ENCODE data around the gene RNU1-1. TPM values are rescaled to one million over a fixed set of nuclear protein-coding genes. Genes with fewer than 3 reads are reported as not detected.
"Not testable (repeated sequence)": the region's sequence is repeated elsewhere in the genome, so short reads cannot be mapped to it uniquely, and the experiment has no call there.

The RNU1-1 gene
- total and polyA plus RNA-seq, 2 of the 8 experiments (the other 6 are each of a cell fraction or from before 2014, with no cell fraction given) = 145 to 1,303 TPM

DNA sequence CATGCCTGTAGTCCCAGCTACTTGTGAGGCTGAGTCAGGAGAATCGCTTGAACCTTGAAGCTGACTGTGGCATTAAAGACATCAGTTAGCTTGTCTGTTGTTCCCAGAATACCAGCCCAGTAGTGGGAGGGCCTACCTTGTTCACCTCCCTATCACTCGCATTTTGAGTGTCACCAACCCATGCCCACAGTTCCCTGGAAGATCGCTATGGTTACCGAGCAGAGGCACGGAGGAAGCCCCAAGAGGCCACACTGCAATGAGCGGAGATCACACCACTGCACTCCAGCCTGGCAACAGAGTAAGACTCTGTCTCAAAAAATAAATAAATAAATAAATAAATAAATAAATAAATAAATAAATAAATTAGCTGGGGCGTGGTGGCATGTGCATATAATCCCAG lies 21.1 kb downstream of the RNU1-1 start:
- not testable (repeated sequence) for H3K36me3 ChIP-seq (ENCODE audit: control insufficient read depth in 2 of 4, insufficient read depth in 4 of 4, low read length in 3 of 4); H3K23ac ChIP-seq (ENCODE audit: insufficient read length); H4K20me1 ChIP-seq (replicated peaks in 1 of 2; ENCODE audit: control insufficient read depth in 1 of 2, insufficient read depth in 2 of 2, low read length in 2 of 2); H3K79me1 ChIP-seq (ENCODE audit: low read depth, low read length); H3K9ac ChIP-seq (replicated peaks in 1 of 4; ENCODE audit: extremely low read depth in 1 of 4, low read depth in 3 of 4, low read length in 3 of 4); H3K4me3 ChIP-seq (ENCODE audit: extremely low read depth in 1 of 4, insufficient read depth in 2 of 4, low read depth in 3 of 4, low read length in 4 of 4); H3K23me2 ChIP-seq (ENCODE audit: low read depth, low read length); H3K14ac ChIP-seq (ENCODE audit: insufficient read length); H3K79me2 ChIP-seq (ENCODE audit: control insufficient read depth in 1 of 2, insufficient read depth in 2 of 2, low read length in 2 of 2); H2BK120ac ChIP-seq (replicated peaks; ENCODE audit: low read depth, low read length); H2AK5ac ChIP-seq (ENCODE audit: low read depth, low read length); DNase-seq (ENCODE audit: low read depth in 1 of 2, low spot score in 2 of 2); H3K4me2 ChIP-seq (ENCODE audit: insufficient read depth in 1 of 2, low read depth in 2 of 2, low read length in 2 of 2); H3K4ac ChIP-seq (replicated peaks; ENCODE audit: insufficient read length, low read depth, low read length); H3K27me3 ChIP-seq (replicated peaks in 1 of 4; ENCODE audit: control insufficient read depth in 3 of 4, extremely low read depth in 1 of 4, insufficient read depth in 3 of 4, low read length in 3 of 4); H2BK20ac ChIP-seq (ENCODE audit: low read length); H4K91ac ChIP-seq (replicated peaks; ENCODE audit: insufficient read length, low read length); H2BK15ac ChIP-seq (ENCODE audit: low read length); H4K5ac ChIP-seq (ENCODE audit: insufficient read length, low read depth, low read length); H3K56ac ChIP-seq (replicated peaks; ENCODE audit: insufficient read length, low read depth, low read length); H2BK5ac ChIP-seq (ENCODE audit: low read depth, low read length); H3K27ac ChIP-seq (ENCODE audit: low read depth, low read length); H3K18ac ChIP-seq (ENCODE audit: extremely low read depth, low read length); FAIRE-seq; H4K8ac ChIP-seq (ENCODE audit: extremely low read depth, insufficient read depth, low read length); H2AFZ ChIP-seq (ENCODE audit: low read length); H2BK12ac ChIP-seq (ENCODE audit: low read depth, low read length); H3K9me3 ChIP-seq (ENCODE audit: insufficient read depth in 2 of 2, low read depth in 1 of 2, low read length in 1 of 2)
- ChIA-PET POLR2A (ENCODE audit: partially characterized antibody) (interaction anchor here (1.2 kb wide), 1 partner anchor 9 kb away, joined by 4 read pairs; no protein-coding TSS in a partner anchor), CTCF (ENCODE audit: partially characterized antibody) (interaction anchor here (1.4 to 2.5 kb wide), 2 partner anchors 128 to 132 kb away, joined by 3 to 8 read pairs; no protein-coding TSS in a partner anchor)
- 89% methylated on average over 7 of the region's 7 CpGs; no CpG with 5 or more reads in 1 of the 2 experiments for WGBS, 2 experiments (ENCODE audit: extremely low coverage in 1 of 2, insufficient coverage in 1 of 2, insufficient read length in 1 of 2, insufficient replicate concordance in 2 of 2, low coverage in 1 of 2, low lambda C conversion rate in 2 of 2, missing lambda C conversion rate in 1 of 2)
- peaks cover 0 to 11% (median 3%) of the 10 kb centered on the region in 4 experiments; a peak in 5 of 7 replicates for H3K4me1 ChIP-seq (replicated peaks in 1 of 4; ENCODE audit: control insufficient read depth in 3 of 4, insufficient read depth in 4 of 4, low read length in 3 of 4)

Data from H1 (cell line).